ENCODE results near the gene CORO1A.
"Not testable (repeated sequence)": the region's sequence is repeated elsewhere in the genome, so short reads cannot be mapped to it uniquely, and the experiment has no call there.

Gene CORO1A

DNA sequence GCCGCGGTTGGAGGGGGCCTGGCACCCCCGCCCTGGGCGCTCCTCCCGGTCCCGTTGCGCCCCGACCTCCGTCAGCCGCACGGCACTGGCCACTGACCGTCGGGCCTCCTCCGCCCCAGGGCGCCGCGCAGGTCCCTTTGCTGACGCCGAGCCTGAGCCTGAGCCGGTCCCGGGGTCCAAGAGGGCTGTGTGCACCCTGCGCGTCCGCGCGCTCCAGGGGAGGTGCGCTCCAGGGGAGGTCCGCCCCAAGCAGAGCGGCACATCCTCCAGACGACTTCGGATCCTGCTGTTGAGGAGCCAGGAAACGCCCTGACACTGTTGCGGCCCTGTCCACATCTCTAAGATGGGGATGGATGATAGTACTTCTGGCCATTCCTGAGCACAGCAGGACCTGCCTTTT, 22.9 kb downstream of the CORO1A start:
- DNase-seq: not testable (repeated sequence)

DNA sequence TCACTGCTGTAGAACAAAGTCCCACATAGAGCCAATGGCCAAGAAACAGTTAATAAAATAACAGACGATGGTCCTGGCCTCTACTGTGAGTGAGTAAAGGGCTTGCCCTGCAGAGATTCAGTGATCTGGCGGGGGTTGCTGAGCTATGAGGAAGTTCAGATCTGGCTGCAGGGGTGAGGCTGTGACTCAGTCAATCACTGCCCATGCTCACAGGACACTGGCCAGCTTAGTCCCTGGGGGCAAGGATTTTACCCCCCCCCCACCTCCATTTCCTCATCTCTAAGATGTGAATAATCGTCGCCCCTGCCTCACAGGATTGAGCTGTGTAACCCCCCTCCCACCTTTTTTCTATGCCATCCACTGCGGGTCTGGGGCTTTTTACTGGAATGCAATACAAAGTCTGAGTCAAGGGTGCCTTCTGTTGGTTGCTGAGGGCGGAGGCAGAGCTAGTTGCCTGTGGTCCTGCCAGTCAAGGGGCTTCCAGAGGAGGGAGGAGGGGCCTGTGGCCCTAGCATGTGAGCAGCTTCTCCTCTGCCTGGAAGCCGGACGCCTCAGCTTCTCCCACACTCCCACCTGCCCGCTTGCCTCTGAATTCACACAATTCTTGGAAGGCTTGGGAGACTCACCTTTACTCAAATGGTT, 23.8 kb downstream of the CORO1A start:
- DNase-seq: not testable (repeated sequence)

DNA sequence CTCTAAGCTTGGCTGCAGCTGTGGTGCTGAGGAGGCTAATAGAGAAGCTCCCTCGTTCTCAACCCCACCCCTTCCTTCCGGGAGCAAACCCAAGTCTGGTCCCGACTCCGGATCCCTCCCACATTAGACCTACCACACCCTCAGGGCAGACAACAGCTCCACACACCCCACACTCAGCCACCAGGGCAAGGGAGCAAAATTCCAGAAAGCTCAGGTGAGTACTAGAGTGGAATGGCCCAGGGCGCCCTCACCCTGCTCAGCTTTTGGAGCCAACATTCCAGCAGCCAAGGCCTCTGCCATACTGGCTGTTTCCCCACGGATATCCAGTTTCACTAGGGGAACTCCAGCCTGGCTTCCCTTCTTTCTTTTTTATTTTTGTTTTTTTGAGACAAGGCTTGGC, 25.6 kb downstream of the CORO1A start:
- DNase-seq: not testable (repeated sequence)

DNA sequence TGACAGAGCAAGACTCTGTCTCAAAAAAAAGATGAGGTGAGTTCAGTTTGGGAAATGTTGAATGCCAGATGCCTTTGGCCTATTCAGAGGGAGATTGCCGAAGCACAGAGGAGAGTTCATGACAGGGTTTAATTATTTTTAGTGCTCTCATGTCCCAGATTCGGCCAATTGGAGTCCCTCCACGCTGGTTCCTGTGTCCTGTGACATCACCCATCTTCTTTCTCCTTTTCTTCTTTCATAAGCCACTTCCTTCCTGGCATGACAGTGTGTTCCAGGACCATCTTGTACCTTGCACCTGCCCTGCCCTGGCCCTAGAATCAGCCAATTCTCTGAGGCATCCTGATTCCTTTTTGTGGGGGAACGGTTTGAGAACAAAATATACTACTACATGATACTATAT, 28.0 kb downstream of the CORO1A start:
- DNase-seq: not testable (repeated sequence)

DNA sequence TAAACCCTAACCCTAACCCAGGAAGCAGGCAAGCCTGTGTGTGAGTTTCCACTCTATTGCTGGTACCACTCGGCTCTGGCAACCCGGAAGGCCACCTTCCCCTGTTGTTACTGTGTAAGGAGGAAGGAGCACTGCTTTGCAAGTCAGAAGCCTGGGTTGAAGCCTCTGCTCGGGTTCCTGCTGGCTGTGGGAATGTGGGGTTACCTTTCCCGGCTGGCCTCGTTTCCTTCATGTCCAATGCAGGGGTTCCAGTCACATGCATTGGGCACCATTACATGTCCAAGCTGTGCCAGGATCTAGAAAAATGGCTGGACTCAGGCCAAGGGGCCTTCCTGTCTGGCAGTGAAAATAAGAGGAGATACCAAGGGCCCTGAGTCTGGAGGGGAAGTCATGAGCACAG, 33.7 kb downstream of the CORO1A start:
- not testable (repeated sequence) for DNase-seq

All from eye (tissue), 1 donor.